NCI-H2196 (cell line): ENCODE measurements around the gene PDE11A.

Source experiments
- DNase-seq: peaks from one replicate; lab custom pipeline; 2025; ENCODE audit not compliant: unreplicated experiment; lab: John Stamatoyannopoulos, UW

The PDE11A gene

GRCh38 chr2:177673602-177674595 lies 398.7 kb downstream of the PDE11A start:
- no peak for DNase-seq

- DNase-seq, result no peak
Observed at GRCh38 chr2:177671662-177672061, 400.9 kb downstream of the PDE11A start.

- DNase-seq, result no peak
Observed at GRCh38 chr2:177670791-177671535, 401.6 kb downstream of the PDE11A start.

GRCh38 chr2:177669625-177670330 lies 402.8 kb downstream of the PDE11A start:
- no peak for DNase-seq

- DNase-seq, result no peak
Observed at GRCh38 chr2:177669201-177669600, 403.4 kb downstream of the PDE11A start.

- DNase-seq, result no peak
Observed at GRCh38 chr2:177668617-177669016, 404.0 kb downstream of the PDE11A start.

- no peak for DNase-seq
Observed at GRCh38 chr2:177667626-177668025, 405.0 kb downstream of the PDE11A start.

GRCh38 chr2:177666408-177666807 lies 406.2 kb downstream of the PDE11A start:
- no peak for DNase-seq

- DNase-seq, result no peak
Observed at GRCh38 chr2:177665948-177666347, 406.6 kb downstream of the PDE11A start.

GRCh38 chr2:177665328-177665727 lies 407.2 kb downstream of the PDE11A start:
- no peak for DNase-seq

- DNase-seq, result no peak
Observed at GRCh38 chr2:177662895-177663294, 409.7 kb downstream of the PDE11A start.

- DNase-seq, result no peak
Observed at GRCh38 chr2:177660742-177661141, 411.8 kb downstream of the PDE11A start.

- no peak for DNase-seq
Observed at GRCh38 chr2:177658309-177658708, 414.3 kb downstream of the PDE11A start.

GRCh38 chr2:177651833-177652232 lies 420.7 kb downstream of the PDE11A start:
- no peak for DNase-seq

GRCh38 chr2:177649568-177650518 lies 422.7 kb downstream of the PDE11A start:
- DNase-seq, result no peak

- no peak for DNase-seq
Observed at GRCh38 chr2:177646791-177647190, 425.8 kb downstream of the PDE11A start.

GRCh38 chr2:177646241-177646640 lies 426.3 kb downstream of the PDE11A start:
- no peak for DNase-seq

- no peak for DNase-seq
Observed at GRCh38 chr2:177641331-177641730, 431.2 kb downstream of the PDE11A start.

- no peak for DNase-seq
Observed at GRCh38 chr2:177640423-177640822, 432.2 kb downstream of the PDE11A start.

- DNase-seq, result no peak
Observed at GRCh38 chr2:177639262-177639914, 433.2 kb downstream of the PDE11A start.
